Fibroblast of mammary gland (primary cell): Measurements from ENCODE around the gene CREB3.
A peak's percentile ranks its signal among the peaks of the same experiment; 100 is the strongest.

ENCODE experiments used
- DNase-seq: peaks from one replicate; pipeline ENCODE4 v3.0.0-alpha.2; 2010; ENCODE audit warnings: low read depth
- H3K4me3 ChIP-seq: 2 replicates; pipeline ENCODE4 v1.5.1; 2011; ENCODE audit warnings: low read depth, mild to moderate bottlenecking, low read length, moderate library complexity; ENCODE audit not compliant: control insufficient read depth
- TF ChIP-seq, protein P1 (sequence below): conservative IDR thresholded peaks from 2 replicates; pipeline ENCODE4 v1.5.1; 2011; ENCODE audit warnings: low read depth, low read length, inconsistent platforms; ENCODE audit not compliant: control insufficient read depth, insufficient read depth

CREB3 gene

DNA sequence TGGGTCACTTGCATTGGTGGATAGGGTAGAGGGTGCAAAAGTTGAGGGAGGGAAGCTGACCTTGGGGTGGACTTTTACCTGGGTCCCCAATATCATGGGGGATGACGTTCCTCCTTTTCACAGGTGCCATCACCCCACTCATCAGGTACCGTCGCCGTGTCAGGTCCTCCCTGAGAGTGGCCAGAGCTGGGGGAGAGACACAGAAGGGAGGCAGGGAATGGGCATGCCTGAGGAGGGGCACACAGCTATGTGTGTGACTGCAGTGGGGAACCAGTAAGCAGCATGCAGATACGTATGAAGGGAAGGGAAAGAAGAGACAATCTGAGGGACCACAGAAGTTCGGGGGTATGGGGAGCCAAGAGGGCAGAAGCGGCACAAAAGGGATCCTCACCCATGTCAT, 6.5 kb downstream of the CREB3 start:
- H3K4me3 ChIP-seq: no peak overlapping the region
- TF ChIP-seq, protein P1, sequence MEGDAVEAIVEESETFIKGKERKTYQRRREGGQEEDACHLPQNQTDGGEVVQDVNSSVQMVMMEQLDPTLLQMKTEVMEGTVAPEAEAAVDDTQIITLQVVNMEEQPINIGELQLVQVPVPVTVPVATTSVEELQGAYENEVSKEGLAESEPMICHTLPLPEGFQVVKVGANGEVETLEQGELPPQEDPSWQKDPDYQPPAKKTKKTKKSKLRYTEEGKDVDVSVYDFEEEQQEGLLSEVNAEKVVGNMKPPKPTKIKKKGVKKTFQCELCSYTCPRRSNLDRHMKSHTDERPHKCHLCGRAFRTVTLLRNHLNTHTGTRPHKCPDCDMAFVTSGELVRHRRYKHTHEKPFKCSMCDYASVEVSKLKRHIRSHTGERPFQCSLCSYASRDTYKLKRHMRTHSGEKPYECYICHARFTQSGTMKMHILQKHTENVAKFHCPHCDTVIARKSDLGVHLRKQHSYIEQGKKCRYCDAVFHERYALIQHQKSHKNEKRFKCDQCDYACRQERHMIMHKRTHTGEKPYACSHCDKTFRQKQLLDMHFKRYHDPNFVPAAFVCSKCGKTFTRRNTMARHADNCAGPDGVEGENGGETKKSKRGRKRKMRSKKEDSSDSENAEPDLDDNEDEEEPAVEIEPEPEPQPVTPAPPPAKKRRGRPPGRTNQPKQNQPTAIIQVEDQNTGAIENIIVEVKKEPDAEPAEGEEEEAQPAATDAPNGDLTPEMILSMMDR: no peak
- DNase-seq: no peak

DNA sequence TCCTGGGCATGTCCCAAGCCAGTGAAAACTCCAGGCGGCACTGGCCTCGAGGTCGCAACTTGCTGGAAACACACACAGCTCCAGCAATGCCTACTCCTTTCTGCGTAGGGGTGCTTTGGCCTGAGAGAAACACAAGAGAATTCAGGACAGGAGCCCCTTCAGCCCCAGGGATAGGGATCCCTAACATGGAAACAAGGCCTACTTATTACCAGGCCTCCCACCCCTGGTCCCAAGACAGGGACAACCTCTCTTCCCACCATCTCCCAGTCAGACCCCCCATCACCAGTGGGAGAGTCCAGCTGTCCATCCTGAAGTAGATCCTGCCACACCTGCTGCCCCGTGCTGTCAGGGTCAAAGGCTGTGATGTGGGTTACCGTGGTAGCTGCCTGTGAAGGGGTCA, 7.8 kb downstream of the CREB3 start:
- DNase-seq: no peak
- TF ChIP-seq, protein P1: no peak
- no peak overlapping the region for H3K4me3 ChIP-seq

DNA sequence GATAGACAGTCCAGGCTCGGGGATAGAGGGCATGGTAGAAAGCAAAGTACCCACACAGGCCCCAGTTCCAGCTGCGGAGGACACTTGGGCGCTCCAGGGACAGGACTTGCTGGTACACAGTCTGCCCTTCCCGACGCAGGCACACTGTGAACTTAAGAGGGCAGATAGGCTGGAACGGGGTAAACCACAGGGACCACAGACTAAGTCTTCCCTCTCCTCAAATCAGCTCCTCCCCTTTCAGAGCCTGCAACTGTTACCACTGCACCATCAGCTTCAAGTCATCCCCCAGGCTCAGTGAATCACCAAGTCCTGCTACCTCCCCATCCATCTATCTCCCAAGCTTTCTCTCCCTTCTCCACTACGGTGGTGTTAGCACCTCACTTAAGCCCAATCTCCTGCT, 9.3 kb downstream of the CREB3 start:
- no peak overlapping the region for H3K4me3 ChIP-seq
- DNase-seq: no peak
- TF ChIP-seq, protein P1: no peak

DNA sequence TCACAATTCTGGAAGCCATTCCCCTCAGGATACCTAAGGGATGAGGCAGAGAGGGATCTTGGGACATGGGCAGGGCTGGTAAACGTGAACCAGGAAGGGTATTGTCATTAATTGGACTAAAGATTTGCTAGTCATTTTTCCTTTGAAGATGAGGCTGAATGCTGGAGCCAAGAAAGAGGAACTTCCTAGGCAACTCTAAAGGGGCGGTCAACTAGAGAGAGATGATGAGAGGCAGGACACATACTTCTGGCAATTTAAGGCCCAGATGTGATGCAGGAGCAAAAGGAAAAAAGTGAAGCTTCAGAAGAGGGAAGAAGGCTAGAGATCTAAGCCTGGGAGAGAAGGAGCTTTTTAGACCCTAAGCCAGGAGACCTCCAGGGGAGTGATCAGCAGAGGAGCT, 11.0 kb downstream of the CREB3 start:
- no peak for DNase-seq
- no peak overlapping the region for H3K4me3 ChIP-seq
- TF ChIP-seq, protein P1: no peak

DNA sequence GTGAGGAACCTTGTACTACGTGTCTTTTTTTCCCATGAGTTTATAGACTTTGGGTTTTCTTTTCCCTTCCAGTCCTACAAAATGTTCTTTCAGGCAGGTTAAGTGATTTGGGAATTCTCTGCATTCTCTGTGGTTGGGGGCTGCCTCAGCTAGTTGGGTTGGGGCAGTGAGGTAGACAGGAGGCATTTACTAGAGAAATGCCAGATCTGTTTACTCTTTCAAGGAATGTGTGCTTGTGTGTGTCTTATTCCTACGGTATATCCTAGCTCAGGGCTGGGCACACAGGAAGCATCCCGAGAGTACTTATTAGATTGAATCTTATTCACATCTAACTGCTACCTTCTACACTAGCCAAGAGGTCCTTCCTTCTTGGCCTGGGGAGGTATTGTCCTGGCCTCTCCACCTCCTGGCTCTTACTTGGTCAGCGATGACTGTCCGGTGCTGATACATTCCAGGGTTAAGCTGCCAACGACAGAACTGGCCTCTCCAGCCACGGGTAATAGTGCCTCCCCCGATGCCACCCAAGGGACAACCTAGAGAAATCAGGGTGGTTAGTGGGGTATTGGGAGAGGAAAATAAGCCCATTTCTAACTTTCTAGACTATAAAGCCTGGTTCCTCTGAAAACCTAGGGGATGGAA, 11.5 kb downstream of the CREB3 start:
- TF ChIP-seq, protein P1: no peak
- no peak for DNase-seq
- no peak overlapping the region for H3K4me3 ChIP-seq

DNA sequence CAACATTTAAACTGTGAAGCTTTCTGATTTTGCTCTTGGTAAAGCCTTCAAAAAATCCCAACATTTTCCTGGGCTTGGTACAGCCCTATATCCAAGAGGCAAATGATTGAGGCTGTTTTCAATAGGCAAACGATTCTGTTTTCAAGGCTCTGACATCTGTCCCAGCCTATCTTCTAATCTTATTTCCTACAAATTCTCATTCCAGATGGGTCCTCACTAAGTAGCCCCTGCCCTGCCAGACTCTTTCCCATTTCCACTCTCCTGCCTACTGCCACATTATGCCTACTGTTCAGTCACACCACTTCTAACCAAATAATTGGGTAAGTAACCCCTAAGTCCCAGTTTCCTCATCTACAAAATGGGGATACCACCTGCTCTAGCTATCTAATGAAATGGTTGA, 13.1 kb downstream of the CREB3 start:
- no peak for DNase-seq
- TF ChIP-seq, protein P1: no peak
- no peak overlapping the region for H3K4me3 ChIP-seq

DNA sequence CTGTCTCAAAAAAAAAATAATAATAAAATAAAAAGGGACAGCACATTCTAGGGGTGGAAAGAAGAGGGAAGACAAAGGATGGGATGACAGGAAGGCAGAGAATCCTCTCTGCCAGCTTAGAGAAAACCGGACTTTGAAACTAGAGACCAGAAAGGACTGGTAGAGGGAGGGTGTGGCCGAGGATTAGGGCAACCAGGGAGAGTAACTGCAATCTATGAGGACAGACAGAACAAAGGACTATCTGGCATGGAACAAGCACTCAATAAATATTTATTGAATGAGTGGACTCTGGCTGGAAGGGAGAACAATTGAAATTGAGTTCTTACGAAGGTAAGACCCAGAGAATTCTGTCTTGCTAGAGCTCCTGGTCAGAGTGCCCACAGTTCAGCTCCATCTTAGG, 14.1 kb downstream of the CREB3 start:
- TF ChIP-seq, protein P1: no peak
- peak overlapping the region; percentile 83 for H3K4me3 ChIP-seq
- no peak for DNase-seq
